ENCODE measurements around the gene ADORA1. TPM values are rescaled to one million over a fixed set of nuclear protein-coding genes. Genes with fewer than 3 reads are reported as not detected.

The ADORA1 gene
- polyA plus RNA-seq, 1 donor (not counting 4 experiments of a cell fraction or from before 2014, with no cell fraction given), result 0.09 TPM

DNA sequence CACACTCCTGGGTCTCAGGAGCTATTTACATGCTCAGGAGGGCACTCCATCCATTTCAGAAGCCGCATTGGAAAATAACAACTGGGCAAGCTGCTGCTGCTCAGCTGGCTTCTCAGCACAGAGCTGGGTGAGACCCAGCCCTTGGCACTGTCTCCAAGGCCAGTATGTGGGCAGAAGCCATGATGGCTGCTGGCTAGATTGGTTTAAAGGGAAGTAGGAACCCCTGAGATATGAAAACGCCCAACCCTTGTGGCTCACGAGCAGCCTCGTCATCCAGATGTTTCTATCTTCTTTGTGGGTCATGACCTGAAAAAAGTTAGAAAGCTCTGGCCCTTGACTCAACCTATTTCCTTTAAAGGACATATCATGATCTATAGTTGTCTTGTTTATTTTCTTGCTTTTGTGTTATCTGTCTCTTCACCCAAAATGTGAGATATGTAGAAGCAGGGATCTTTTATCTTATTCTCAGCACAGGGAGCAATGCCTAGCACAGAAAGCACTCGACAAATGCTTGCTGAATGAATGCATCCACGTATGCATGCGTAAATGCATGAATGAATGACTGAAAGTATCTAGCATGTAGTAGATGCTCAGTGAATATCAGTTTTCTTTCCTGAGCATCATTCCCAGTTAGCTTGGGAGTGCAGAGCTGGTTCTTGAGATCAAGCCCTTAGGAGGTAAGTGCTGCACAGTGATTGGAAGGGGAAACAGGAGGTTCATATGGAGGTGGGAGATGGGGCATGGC is 36.5 kb downstream of the ADORA1 start:
- no peaks in the 10 kb centered on the region for H3K9me1 ChIP-seq (ENCODE audit: control insufficient read depth, extremely low read depth, insufficient read depth, low read length)
- H4K20me1 ChIP-seq (ENCODE audit: control insufficient read depth, extremely low read depth, insufficient read depth, low read length), result no peaks in the 10 kb centered on the region
- no peaks in the 10 kb centered on the region for H3K36me3 ChIP-seq (ENCODE audit: control insufficient read depth in 2 of 2, extremely low read depth in 1 of 2, insufficient read depth in 2 of 2, low read length in 2 of 2)
- TF ChIP-seq, protein P1, sequence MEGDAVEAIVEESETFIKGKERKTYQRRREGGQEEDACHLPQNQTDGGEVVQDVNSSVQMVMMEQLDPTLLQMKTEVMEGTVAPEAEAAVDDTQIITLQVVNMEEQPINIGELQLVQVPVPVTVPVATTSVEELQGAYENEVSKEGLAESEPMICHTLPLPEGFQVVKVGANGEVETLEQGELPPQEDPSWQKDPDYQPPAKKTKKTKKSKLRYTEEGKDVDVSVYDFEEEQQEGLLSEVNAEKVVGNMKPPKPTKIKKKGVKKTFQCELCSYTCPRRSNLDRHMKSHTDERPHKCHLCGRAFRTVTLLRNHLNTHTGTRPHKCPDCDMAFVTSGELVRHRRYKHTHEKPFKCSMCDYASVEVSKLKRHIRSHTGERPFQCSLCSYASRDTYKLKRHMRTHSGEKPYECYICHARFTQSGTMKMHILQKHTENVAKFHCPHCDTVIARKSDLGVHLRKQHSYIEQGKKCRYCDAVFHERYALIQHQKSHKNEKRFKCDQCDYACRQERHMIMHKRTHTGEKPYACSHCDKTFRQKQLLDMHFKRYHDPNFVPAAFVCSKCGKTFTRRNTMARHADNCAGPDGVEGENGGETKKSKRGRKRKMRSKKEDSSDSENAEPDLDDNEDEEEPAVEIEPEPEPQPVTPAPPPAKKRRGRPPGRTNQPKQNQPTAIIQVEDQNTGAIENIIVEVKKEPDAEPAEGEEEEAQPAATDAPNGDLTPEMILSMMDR (optimal IDR thresholded peaks at IDR 0.05 in 1 of 3, IDR thresholded peaks at IDR 0.05 in 1 of 3, conservative IDR thresholded peaks at IDR 0.05 in 1 of 3; ENCODE audit: extremely low read depth in 1 of 3, insufficient read depth in 2 of 3, low read length in 3 of 3), result no peak
- no peak for TF ChIP-seq EZH2 (IDR thresholded peaks at IDR 0.05; ENCODE audit: low read length)
- dilution Hi-C loops (cut with MboI; ENCODE audit: extremely low pct_ligation_motif_present, low sequenced_read_pairs), result no loop called here
- H3K9me3 ChIP-seq (ENCODE audit: control insufficient read depth, low read depth, low read length), result no peaks in the 10 kb centered on the region
- H2AFZ ChIP-seq (ENCODE audit: control insufficient read depth, low read length), result no peak overlapping the region
- H3K27me3 ChIP-seq (ENCODE audit: control insufficient read depth, extremely low read depth, insufficient read depth, low read length), result peaks cover 25% of the 10 kb centered on the region
- H3K4me1 ChIP-seq (ENCODE audit: control insufficient read depth, extremely low read depth, insufficient read depth, low read length), result no peaks in the 10 kb centered on the region
- no peak overlapping the region for H3K27ac ChIP-seq (ENCODE audit: control insufficient read depth, insufficient read depth, low read length)
- FAIRE-seq (no peak), DNase-seq (ENCODE audit: low read depth, low spot score) (no peak)
- H3K9ac ChIP-seq (ENCODE audit: control insufficient read depth, extremely low read depth, insufficient read depth, low read length), result no peak overlapping the region
- H3K4me3 ChIP-seq (ENCODE audit: control insufficient read depth in 2 of 3, extremely low read depth in 1 of 3, insufficient read depth in 2 of 3, low read depth in 1 of 3, low read length in 3 of 3), result no peak overlapping the region
- no peak overlapping the region for H3K4me2 ChIP-seq (ENCODE audit: control insufficient read depth, extremely low read depth, insufficient read depth, low read depth, low read length)
- no peaks in the 10 kb centered on the region for H3K79me2 ChIP-seq (ENCODE audit: control insufficient read depth, insufficient read depth, low read length)

DNA sequence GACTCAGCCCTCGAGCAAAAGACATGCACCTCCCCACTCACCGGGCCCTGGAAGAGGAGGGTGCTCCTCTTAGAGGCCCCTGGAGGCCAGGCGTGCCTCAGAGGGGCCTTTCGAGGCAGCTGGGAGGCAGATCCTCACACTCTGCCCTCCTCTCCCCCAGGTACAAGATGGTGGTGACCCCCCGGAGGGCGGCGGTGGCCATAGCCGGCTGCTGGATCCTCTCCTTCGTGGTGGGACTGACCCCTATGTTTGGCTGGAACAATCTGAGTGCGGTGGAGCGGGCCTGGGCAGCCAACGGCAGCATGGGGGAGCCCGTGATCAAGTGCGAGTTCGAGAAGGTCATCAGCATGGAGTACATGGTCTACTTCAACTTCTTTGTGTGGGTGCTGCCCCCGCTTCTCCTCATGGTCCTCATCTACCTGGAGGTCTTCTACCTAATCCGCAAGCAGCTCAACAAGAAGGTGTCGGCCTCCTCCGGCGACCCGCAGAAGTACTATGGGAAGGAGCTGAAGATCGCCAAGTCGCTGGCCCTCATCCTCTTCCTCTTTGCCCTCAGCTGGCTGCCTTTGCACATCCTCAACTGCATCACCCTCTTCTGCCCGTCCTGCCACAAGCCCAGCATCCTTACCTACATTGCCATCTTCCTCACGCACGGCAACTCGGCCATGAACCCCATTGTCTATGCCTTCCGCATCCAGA is 37.7 kb downstream of the ADORA1 start:
- Histone ChIP-seq H3K9me3 (ENCODE audit: control insufficient read depth, low read depth, low read length) (no peaks in the 10 kb centered on the region), H3K27me3 (ENCODE audit: control insufficient read depth, extremely low read depth, insufficient read depth, low read length) (peaks cover 22% of the 10 kb centered on the region), H3K27ac (ENCODE audit: control insufficient read depth, insufficient read depth, low read length) (no peak overlapping the region), H3K36me3 (ENCODE audit: control insufficient read depth in 2 of 2, extremely low read depth in 1 of 2, insufficient read depth in 2 of 2, low read length in 2 of 2) (no peaks in the 10 kb centered on the region), H3K4me3 (ENCODE audit: control insufficient read depth in 2 of 3, extremely low read depth in 1 of 3, insufficient read depth in 2 of 3, low read depth in 1 of 3, low read length in 3 of 3) (no peak overlapping the region), H3K4me2 (ENCODE audit: control insufficient read depth, extremely low read depth, insufficient read depth, low read depth, low read length) (no peak overlapping the region), H4K20me1 (ENCODE audit: control insufficient read depth, extremely low read depth, insufficient read depth, low read length) (no peaks in the 10 kb centered on the region), H3K9ac (ENCODE audit: control insufficient read depth, extremely low read depth, insufficient read depth, low read length) (no peak overlapping the region), H3K79me2 (ENCODE audit: control insufficient read depth, insufficient read depth, low read length) (no peaks in the 10 kb centered on the region), H3K4me1 (ENCODE audit: control insufficient read depth, extremely low read depth, insufficient read depth, low read length) (no peaks in the 10 kb centered on the region), H3K9me1 (ENCODE audit: control insufficient read depth, extremely low read depth, insufficient read depth, low read length) (no peaks in the 10 kb centered on the region), H2AFZ (ENCODE audit: control insufficient read depth, low read length) (no peak overlapping the region)
- dilution Hi-C loops (cut with MboI; ENCODE audit: extremely low pct_ligation_motif_present, low sequenced_read_pairs), result no loop called here
- DNase-seq (ENCODE audit: low read depth, low spot score) (no peak), FAIRE-seq (no peak)
- TF ChIP-seq, protein P1 (optimal IDR thresholded peaks at IDR 0.05 in 1 of 3, IDR thresholded peaks at IDR 0.05 in 1 of 3, conservative IDR thresholded peaks at IDR 0.05 in 1 of 3; ENCODE audit: extremely low read depth in 1 of 3, insufficient read depth in 2 of 3, low read length in 3 of 3), result no peak
